ENCODE results near the gene MATN4. TPM values are rescaled to one million over a fixed set of nuclear protein-coding genes. Genes with fewer than 3 reads are reported as not detected.

Gene MATN4
- total RNA-seq, 4 donors from 2014 or later = not detected

GRCh38 chr20:45311589-45312211 is 3.6 kb upstream of the MATN4 start:
- Histone ChIP-seq H3K9me3 (no peaks in the 10 kb centered on the region), H3K27me3 (peaks cover 6 to 20% (median 13%) of the 10 kb centered on the region in 3 donors), H3K4me1 (peaks cover 0 to 5% of the 10 kb centered on the region in 2 donors), H3K27ac (no peak overlapping the region), H3K4me3 (no peak overlapping the region), H3K36me3 (no peaks in the 10 kb centered on the region)
- in situ Hi-C loops (cut with MboI; ENCODE audit: low sequenced_read_pairs in 4 of 4) = loop anchor here in 2 of 4 donors (10.0 kb wide), 3 partner anchors 63 to 463 kb away; partner anchors contain the start of gene TP53TG5 (in 1 of the 2)
- TF ChIP-seq CTCF (IDR thresholded peaks at IDR 0.05 in 4 of 5, conservative IDR thresholded peaks at IDR 0.05 in 1 of 5) (peak; percentile 35 to 82 (median 69)), POLR2A (IDR thresholded peaks at IDR 0.05) (no peak)
- intact Hi-C loops (cut with DNase I; ENCODE audit: low total_unique reads) = loop anchor here (5.0 kb wide), 1 partner anchor 269 kb away; no protein-coding TSS in a partner anchor
- ATAC-seq = no peak
- no peak for DNase-seq

- intact Hi-C loops (cut with DNase I; ENCODE audit: low total_unique reads) (no loop called here), in situ Hi-C loops (cut with MboI; ENCODE audit: low sequenced_read_pairs in 4 of 4) (loop anchor here in 1 of 4 donors (10.0 kb wide), 1 partner anchor 264 kb away; no protein-coding TSS in a partner anchor)
- H3K9me3 ChIP-seq = no peaks in the 10 kb centered on the region
- no peak for DNase-seq
- H3K27me3 ChIP-seq = peaks cover 11 to 18% (median 17%) of the 10 kb centered on the region in 3 donors
- H3K4me1 ChIP-seq = peaks cover 0 to 9% of the 10 kb centered on the region in 2 donors
- H3K36me3 ChIP-seq = no peaks in the 10 kb centered on the region
- TF ChIP-seq POLR2A (IDR thresholded peaks at IDR 0.05) (no peak), CTCF (IDR thresholded peaks at IDR 0.05 in 4 of 5, conservative IDR thresholded peaks at IDR 0.05 in 1 of 5) (no peak)
- no peak overlapping the region for H3K27ac ChIP-seq
- no peak overlapping the region for H3K4me3 ChIP-seq
- ATAC-seq = no peak
These were observed 976 bp upstream of the MATN4 start for GRCh38 chr20:45309075-45309474.

GRCh38 chr20:45307076-45307640 is 941 bp downstream of the MATN4 start:
- Histone ChIP-seq H3K36me3 (no peaks in the 10 kb centered on the region), H3K27me3 (peaks cover 15 to 29% (median 17%) of the 10 kb centered on the region in 3 donors), H3K4me1 (peaks cover 0 to 9% of the 10 kb centered on the region in 2 donors), H3K27ac (no peak overlapping the region), H3K9me3 (no peaks in the 10 kb centered on the region), H3K4me3 (no peak overlapping the region)
- DNase-seq (no peak), ATAC-seq (no peak)
- no peak for TF ChIP-seq POLR2A (IDR thresholded peaks at IDR 0.05)
- no peak for TF ChIP-seq CTCF (IDR thresholded peaks at IDR 0.05 in 4 of 5, conservative IDR thresholded peaks at IDR 0.05 in 1 of 5)
- intact Hi-C loops (cut with DNase I; ENCODE audit: low total_unique reads) (no loop called here), in situ Hi-C loops (cut with MboI; ENCODE audit: low sequenced_read_pairs in 4 of 4) (loop anchor here in 1 of 4 donors (10.0 kb wide), 1 partner anchor 262 kb away; no protein-coding TSS in a partner anchor)

GRCh38 chr20:45306431-45306982 is 1.6 kb downstream of the MATN4 start, which contains the start of gene RBPJL:
RBPJL (plus strand) TSS chr20:45306840; CDS start chr20:45306923, 83 bp downstream.
- peaks cover 0 to 9% of the 10 kb centered on the region in 2 donors for H3K4me1 ChIP-seq
- ATAC-seq (no peak), DNase-seq (no peak)
- no peak within 1 kb of the TSS for H3K4me3 ChIP-seq
- no peaks in the 10 kb centered on the region for H3K9me3 ChIP-seq
- TF ChIP-seq CTCF (IDR thresholded peaks at IDR 0.05 in 4 of 5, conservative IDR thresholded peaks at IDR 0.05 in 1 of 5) = peak; percentile 48 to 81 (median 62)
- no peak for TF ChIP-seq POLR2A (IDR thresholded peaks at IDR 0.05)
- H3K27me3 ChIP-seq = peaks cover 12 to 29% (median 17%) of the 10 kb centered on the region in 3 donors
- intact Hi-C loops (cut with DNase I; ENCODE audit: low total_unique reads) (no loop called here), in situ Hi-C loops (cut with MboI; ENCODE audit: low sequenced_read_pairs in 4 of 4) (loop anchor here in 1 of 4 donors (10.0 kb wide), 1 partner anchor 262 kb away; no protein-coding TSS in a partner anchor)
- no peaks in the 10 kb centered on the region for H3K36me3 ChIP-seq
- H3K27ac ChIP-seq = no peak within 1 kb of the TSS
